Naive thymus-derived CD4-positive, alpha-beta T cell (primary cell): ENCODE measurements around the gene WNT7B. TPM values are rescaled to one million over a fixed set of nuclear protein-coding genes. Genes with fewer than 3 reads are reported as not detected.

Source experiments
- ATAC-seq: fragments of 150-1000 bp; cut with Tn5 transposase; 2 replicates; pipeline ENCODE4 v1.10.0; 2021; ENCODE audit warnings: mild to moderate bottlenecking, moderate library complexity
- CTCF ChIA-PET: fragments of 350-600 bp; sonication (Branson Sonifier 250); formaldehyde crosslinking; loops from one replicate; lab custom pipeline; 2021; ENCODE audit warnings: antibody characterized with exemption; lab: Charles Lee
- POLR2A ChIA-PET: fragments of 350-600 bp; sonication (Branson Sonifier 250); formaldehyde crosslinking; loops from one replicate; lab custom pipeline; 2021; ENCODE audit warnings: antibody characterized with exemption, inconsistent platforms; lab: Charles Lee
- DNase-seq, 9 donors: peaks; one replicate each; pipeline versions ENCODE4 v3.0.0 to v3.0.0-alpha.2; 2020 to 2022; ENCODE audit warnings: mixed read lengths in 1 of 9
- H3K27ac ChIP-seq: one replicate; pipeline ENCODE4 v1.7.0; 2013; ENCODE audit warnings: mild to moderate bottlenecking, low read depth, low read length, moderate library complexity
- H3K27me3 ChIP-seq, 2 donors: one replicate each; pipeline ENCODE4 v1.7.0; 2013; ENCODE audit warnings: low read length in 2 of 2, mild to moderate bottlenecking in 2 of 2, moderate library complexity in 2 of 2; ENCODE audit not compliant: control insufficient read depth in 2 of 2, insufficient read depth in 2 of 2
- H3K36me3 ChIP-seq, 3 experiments: 1 replicate in 2 of 3; 2 replicates in 1 of 3; pipeline ENCODE4 v1.7.0; 2013; ENCODE audit warnings: low read length in 3 of 3, mild to moderate bottlenecking in 3 of 3, moderate library complexity in 1 of 3; ENCODE audit not compliant: insufficient read depth in 3 of 3, control insufficient read depth in 2 of 3
- H3K4me1 ChIP-seq, 2 donors: one replicate each; pipeline ENCODE4 v1.7.0; 2013; ENCODE audit warnings: low read length in 2 of 2, mild to moderate bottlenecking in 2 of 2, moderate library complexity in 1 of 2; ENCODE audit not compliant: control insufficient read depth in 2 of 2, insufficient read depth in 2 of 2
- H3K4me3 ChIP-seq: 2 replicates; pipeline ENCODE4 v1.7.0; 2013; ENCODE audit warnings: mild to moderate bottlenecking, low read length
- H3K9me3 ChIP-seq, 3 experiments: 1 replicate in 2 of 3; 2 replicates in 1 of 3; pipeline ENCODE4 v1.7.0; 2013; ENCODE audit warnings: low read length in 3 of 3; ENCODE audit not compliant: control insufficient read depth in 2 of 3
- H3K27ac Mint-ChIP-seq, 9 donors: one replicate each; pipeline ENCODE4 v1.8.0; 2020 to 2022; ENCODE audit warnings: mixed read lengths in 9 of 9, mild to moderate bottlenecking in 8 of 9, moderate library complexity in 5 of 9, inconsistent platforms in 2 of 9
- H3K27me3 Mint-ChIP-seq, 5 donors: one replicate each; pipeline ENCODE4 v1.8.0; 2021 to 2022; ENCODE audit warnings: mixed read lengths in 5 of 5, mild to moderate bottlenecking in 1 of 5
- H3K36me3 Mint-ChIP-seq, 5 donors: one replicate each; pipeline ENCODE4 v1.8.0; 2020 to 2022; ENCODE audit warnings: mixed read lengths in 5 of 5, mild to moderate bottlenecking in 3 of 5, inconsistent platforms in 1 of 5
- H3K4me1 Mint-ChIP-seq, 7 donors: one replicate each; pipeline ENCODE4 v1.8.0; 2020 to 2022; ENCODE audit warnings: mixed read lengths in 7 of 7, mild to moderate bottlenecking in 3 of 7, inconsistent platforms in 1 of 7
- H3K4me3 Mint-ChIP-seq, 10 donors: one replicate each; pipeline ENCODE4 v1.8.0; 2020 to 2022; ENCODE audit warnings: mild to moderate bottlenecking in 10 of 10, mixed read lengths in 10 of 10, moderate library complexity in 6 of 10, inconsistent platforms in 2 of 10
- H3K9me3 Mint-ChIP-seq, 11 donors: one replicate each; pipeline ENCODE4 v1.8.0; 2020 to 2022; ENCODE audit warnings: mixed read lengths in 11 of 11, mild to moderate bottlenecking in 4 of 11, inconsistent platforms in 1 of 11, moderate library complexity in 1 of 11
- intact Hi-C, 2 donors: fragments of 100-400 bp; cut with micrococcal nuclease; formaldehyde crosslinking; loops; one replicate each; pipeline ENCODE4 v1.15.1; 2023
- polyA plus RNA-seq, 2 donors: library from polyadenylated mRNA; unstranded; fragments of 300-500 nt; fragmentation: Illumina TruSeq; gene quantifications; one replicate each; pipeline ENCODE4 v1.2.3, GENCODE V29; 2021
- total RNA-seq, 6 experiments: library from RNA in 5 of 6; stranded (reverse) in 5 of 6; gene quantifications; 1 replicate in 5 of 6; 2 replicates in 1 of 6; pipeline ENCODE4 v1.2.3 and lab custom pipeline; 2021 to 2026

The WNT7B gene
- total and polyA plus RNA-seq, 7 experiments from 2014 or later = not detected

DNA sequence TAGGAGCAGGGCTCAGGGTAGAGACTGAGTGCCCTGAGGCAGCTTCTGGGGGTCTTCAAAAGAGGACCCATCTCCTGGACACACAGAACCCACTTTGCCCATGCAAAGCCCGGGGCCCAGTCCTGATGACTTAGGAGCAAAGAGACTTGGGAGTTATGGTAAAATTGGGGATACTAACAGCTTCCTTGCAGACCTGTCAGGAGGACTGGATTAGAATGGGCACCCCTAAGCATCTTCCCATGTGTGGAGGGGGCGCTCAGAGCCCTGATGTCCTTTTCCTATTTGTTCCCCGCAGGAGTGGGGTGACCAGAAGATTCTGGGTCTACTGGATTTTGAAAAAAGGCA lies 100.0 kb downstream of the WNT7B start:
- ATAC-seq (no peak), DNase-seq (no peak)
- Mint-ChIP-seq H3K36me3 (no peaks in the 10 kb centered on the region), H3K9me3 (peaks cover 0 to 32% (median 9%) of the 10 kb centered on the region in 11 donors), H3K4me1 (peaks cover 0 to 7% (median 0%) of the 10 kb centered on the region in 7 donors), H3K27me3 (peaks cover 19 to 60% (median 41%) of the 10 kb centered on the region in 5 donors), H3K27ac (no peak overlapping the region), H3K4me3 (no peak overlapping the region)
- ChIA-PET CTCF (no interaction called here), POLR2A (no interaction called here)
- H3K9me3 ChIP-seq = peaks cover 0 to 12% (median 0%) of the 10 kb centered on the region in 3 experiments
- H3K36me3 ChIP-seq = no peaks in the 10 kb centered on the region
- intact Hi-C loops = no loop called here
- no peaks in the 10 kb centered on the region for H3K27me3 ChIP-seq
- no peak overlapping the region for H3K27ac ChIP-seq
- H3K4me1 ChIP-seq = no peaks in the 10 kb centered on the region
- no peak overlapping the region for H3K4me3 ChIP-seq

DNA sequence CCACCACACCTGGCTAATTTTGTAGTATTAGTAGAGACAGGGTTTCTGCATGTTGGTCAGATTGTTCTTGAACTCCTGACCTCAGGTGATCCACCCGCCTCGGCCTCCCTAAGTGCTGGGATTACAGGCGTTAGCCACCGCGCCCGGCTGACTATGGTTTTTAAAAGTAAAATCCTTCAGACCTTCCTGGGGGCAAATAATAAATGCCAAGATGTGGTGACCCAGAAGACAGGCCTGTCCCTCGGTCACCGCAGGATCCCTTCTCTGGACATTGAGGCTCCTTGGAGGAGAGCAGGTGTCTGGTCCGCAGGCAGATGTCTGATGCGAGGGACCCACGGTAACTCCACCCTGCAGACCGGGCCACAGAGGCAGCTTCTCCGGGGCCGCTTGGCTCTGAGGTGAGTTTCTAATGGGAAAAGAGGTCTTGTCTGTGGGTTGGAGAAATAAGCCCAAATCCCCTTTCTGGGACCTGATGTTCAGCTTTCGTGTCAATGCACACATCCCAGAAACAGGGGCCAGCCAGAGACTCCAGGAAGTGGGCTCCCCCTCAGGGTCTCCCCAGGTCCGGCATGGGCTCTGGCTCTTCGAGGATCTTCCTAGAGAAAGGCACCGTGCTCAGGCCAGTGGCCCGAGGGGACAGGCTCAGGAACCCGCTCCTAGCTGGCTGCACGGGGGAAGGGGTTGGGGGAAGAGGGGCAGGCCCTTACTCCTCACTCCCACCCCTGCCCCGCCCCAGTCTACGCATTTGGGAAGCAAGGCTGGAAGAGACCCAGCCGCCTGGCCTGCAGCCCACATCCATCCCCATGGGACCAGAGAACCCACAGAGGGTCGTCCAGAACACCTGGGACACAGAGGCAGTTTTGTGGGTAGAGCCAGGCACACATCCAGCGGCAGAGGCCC lies 100.6 kb downstream of the WNT7B start:
- Mint-ChIP-seq H3K36me3 (no peaks in the 10 kb centered on the region), H3K4me3 (no peak overlapping the region), H3K27me3 (peaks cover 14 to 53% (median 37%) of the 10 kb centered on the region in 5 donors), H3K27ac (no peak overlapping the region), H3K4me1 (peaks cover 0 to 7% (median 0%) of the 10 kb centered on the region in 7 donors), H3K9me3 (peaks cover 0 to 37% (median 9%) of the 10 kb centered on the region in 11 donors)
- DNase-seq (no peak), ATAC-seq (no peak)
- no peaks in the 10 kb centered on the region for H3K4me1 ChIP-seq
- intact Hi-C loops = no loop called here
- ChIA-PET POLR2A (no interaction called here), CTCF (no interaction called here)
- peaks cover 0 to 12% (median 0%) of the 10 kb centered on the region in 3 experiments for H3K9me3 ChIP-seq
- no peaks in the 10 kb centered on the region for H3K36me3 ChIP-seq
- H3K4me3 ChIP-seq = no peak overlapping the region
- H3K27ac ChIP-seq = no peak overlapping the region
- no peaks in the 10 kb centered on the region for H3K27me3 ChIP-seq

DNA sequence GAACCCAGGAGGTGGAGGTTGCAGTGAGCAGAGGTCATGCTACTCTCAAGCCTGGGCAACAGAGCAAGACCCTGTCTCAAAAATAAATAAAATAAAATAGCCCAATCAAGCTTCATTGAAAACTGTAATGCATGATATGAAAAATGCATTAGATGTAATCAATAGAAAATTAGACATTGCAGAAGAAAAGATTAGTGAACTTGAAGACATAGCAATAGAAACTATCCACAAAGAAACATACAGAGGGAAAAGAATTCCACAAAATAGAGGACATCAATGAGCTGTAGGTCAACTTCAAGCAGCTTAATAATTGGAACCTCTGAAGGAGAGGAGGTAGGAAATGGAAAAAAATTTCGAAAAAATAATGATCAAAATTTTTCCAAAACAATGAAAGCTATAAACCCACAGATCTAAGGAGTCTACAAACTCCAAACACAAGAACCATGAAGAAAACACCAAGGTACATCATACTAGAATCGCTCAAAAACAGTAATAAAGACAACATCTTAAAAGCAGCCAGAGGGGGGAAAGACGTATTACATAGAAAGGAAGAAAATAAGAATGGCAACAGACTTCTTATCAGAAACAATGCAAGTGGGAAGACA lies 104.2 kb downstream of the WNT7B start:
- CTCF ChIA-PET = interaction anchor here (0.9 kb wide), 1 partner anchor 9 kb away, joined by 3 read pairs; no protein-coding TSS in a partner anchor

GRCh38 chr22:45871721-45872120 lies 105.2 kb downstream of the WNT7B start:
- H3K27me3 Mint-ChIP-seq = peaks cover 18 to 42% (median 29%) of the 10 kb centered on the region in 5 donors
- no peak overlapping the region for H3K27ac Mint-ChIP-seq
- H3K27ac ChIP-seq = no peak overlapping the region
- no peak for ATAC-seq
- peaks cover 0 to 4% (median 0%) of the 10 kb centered on the region in 7 donors for H3K4me1 Mint-ChIP-seq
- CTCF ChIA-PET = no interaction called here
- peaks cover 0 to 44% (median 12%) of the 10 kb centered on the region in 11 donors for H3K9me3 Mint-ChIP-seq
- H3K4me3 ChIP-seq = no peak overlapping the region
- POLR2A ChIA-PET = no interaction called here
- H3K36me3 Mint-ChIP-seq = peaks cover 0 to 9% (median 3%) of the 10 kb centered on the region in 5 donors
- DNase-seq = no peak
- H3K27me3 ChIP-seq = no peaks in the 10 kb centered on the region
- H3K9me3 ChIP-seq = peaks cover 0 to 12% (median 0%) of the 10 kb centered on the region in 3 experiments
- intact Hi-C loops = no loop called here
- H3K4me3 Mint-ChIP-seq = no peak overlapping the region
- no peaks in the 10 kb centered on the region for H3K36me3 ChIP-seq
- no peaks in the 10 kb centered on the region for H3K4me1 ChIP-seq

More for the DNA sequence above, 104.2 kb downstream of the WNT7B start:
- H3K36me3 ChIP-seq = no peaks in the 10 kb centered on the region
- H3K4me3 ChIP-seq = no peak overlapping the region
- Mint-ChIP-seq H3K4me3 (no peak overlapping the region), H3K27ac (no peak overlapping the region), H3K27me3 (peaks cover 18 to 48% (median 31%) of the 10 kb centered on the region in 5 donors), H3K4me1 (peaks cover 0 to 4% (median 0%) of the 10 kb centered on the region in 7 donors), H3K36me3 (peaks cover 0 to 9% (median 3%) of the 10 kb centered on the region in 5 donors), H3K9me3 (peaks cover 0 to 44% (median 12%) of the 10 kb centered on the region in 11 donors)
- POLR2A ChIA-PET = no interaction called here
- no peaks in the 10 kb centered on the region for H3K27me3 ChIP-seq
- intact Hi-C loops = no loop called here
- no peak overlapping the region for H3K27ac ChIP-seq
- ATAC-seq (no peak), DNase-seq (no peak)
- no peaks in the 10 kb centered on the region for H3K4me1 ChIP-seq
- peaks cover 0 to 12% (median 0%) of the 10 kb centered on the region in 3 experiments for H3K9me3 ChIP-seq

Other genes starting within 250 kb of the WNT7B start
- 10 to 100 TPM; 13.7 to 21.6 (median 18.5) TPM for gene PPARA, start 173.4 kb upstream of the WNT7B start, total RNA-seq
- gene PPARA, start 173.4 kb upstream of the WNT7B start, polyA plus RNA-seq = 1 to 10 TPM; 3.7 to 5.1 TPM